GM19372 (cell line): ENCODE measurements around the gene RAB43.
"Not testable (repeated sequence)": the region's sequence is repeated elsewhere in the genome, so short reads cannot be mapped to it uniquely, and the experiment has no call there.

Experiments used
- ATAC-seq: cut with Tn5 transposase; IDR thresholded peaks from one replicate; pipeline ENCODE4 v1.9.1; 2021; ENCODE audit warnings: mild to moderate bottlenecking, low read depth, moderate library complexity; ENCODE audit not compliant: unreplicated experiment

RAB43 gene

DNA sequence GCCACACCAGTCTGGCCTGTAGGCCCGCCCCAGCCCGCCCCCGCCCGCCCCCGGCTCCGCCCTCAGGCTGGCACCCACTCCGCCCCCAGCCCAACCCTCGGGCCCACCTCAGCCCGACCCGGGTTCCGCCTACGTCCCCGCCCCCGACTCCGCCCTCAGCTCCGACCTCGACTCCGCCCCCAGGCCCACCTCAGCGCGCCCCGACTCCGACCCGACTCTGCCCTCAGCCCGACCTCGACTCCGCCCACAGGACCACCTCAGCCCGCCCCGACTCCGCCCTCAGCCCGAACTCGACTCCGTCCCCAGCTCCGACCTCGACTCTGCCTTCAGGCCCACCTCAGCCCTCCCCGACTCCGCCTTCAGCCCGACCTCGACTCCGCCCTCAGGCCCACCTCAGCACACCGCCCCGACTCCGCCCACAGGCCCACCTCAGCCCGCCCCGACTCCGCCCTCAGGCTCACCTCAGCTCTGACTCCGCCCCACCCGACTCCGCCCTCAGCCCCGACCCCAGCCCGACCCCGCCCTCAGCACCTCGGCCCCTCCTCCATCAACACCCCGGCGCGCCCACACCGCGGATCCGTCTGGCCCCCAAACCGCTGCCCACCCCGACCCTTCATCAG lies at the start of gene RAB43:
Gene RAB43 (minus strand): TSS at position 13 of the 620 bp plus-strand sequence. CDS start 315 bp downstream, outside the sequence.
- ATAC-seq = peak; percentile 39

DNA sequence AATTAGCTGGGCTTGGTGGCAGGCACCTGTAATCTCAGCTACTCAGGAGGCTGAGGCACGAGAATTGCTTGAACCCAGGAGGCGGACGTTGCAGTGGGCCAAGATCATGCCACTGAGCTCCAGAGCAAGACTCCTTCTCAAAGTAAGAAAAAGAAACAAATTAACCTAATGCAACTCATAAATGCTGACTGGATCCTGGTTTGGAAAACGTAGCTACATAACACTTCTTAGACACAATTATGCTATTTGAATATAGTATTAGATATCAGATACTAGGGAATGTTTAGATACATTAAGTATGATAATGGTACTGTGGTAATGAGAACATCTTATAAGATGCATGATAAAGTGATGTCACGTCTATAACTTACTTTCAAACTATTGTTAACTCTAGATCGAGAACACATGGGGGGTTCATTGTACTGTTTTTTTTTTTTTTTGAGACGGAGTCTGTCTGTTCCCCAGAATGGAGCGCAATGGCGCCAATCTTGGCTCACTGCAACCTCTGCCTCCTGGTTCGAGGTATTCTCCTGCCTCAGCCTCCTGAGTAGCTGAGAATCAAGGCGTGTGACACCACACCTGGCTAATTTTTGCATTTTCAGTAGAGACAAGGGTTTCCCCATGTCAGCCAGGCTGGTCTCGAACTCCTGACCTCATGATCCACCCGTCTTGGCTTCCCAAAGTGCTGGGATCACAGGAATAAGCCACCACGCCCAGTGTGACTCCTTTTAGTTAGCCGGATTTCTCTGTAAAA lies 45.2 kb upstream of the RAB43 start:
- ATAC-seq = no peak

DNA sequence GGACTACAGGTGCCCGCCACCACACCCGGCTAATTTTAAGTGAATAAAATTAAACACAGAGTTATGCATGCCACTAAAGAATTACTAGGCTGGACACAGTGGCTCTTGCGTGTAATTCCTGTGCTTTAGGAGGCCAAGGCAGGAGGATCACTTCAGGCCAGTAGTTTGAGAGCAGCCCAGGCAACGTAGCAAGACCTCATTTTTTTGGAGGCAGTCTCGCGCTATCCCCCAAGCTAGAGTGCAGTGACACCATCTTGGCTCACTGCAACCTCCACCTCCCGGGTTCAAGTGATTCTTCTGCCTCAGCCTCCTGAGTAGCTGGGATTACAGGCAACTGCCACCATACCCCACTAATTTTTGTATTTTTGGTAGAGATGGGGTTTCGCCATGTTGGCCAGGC lies 44.0 kb upstream of the RAB43 start:
- not testable (repeated sequence) for ATAC-seq

DNA sequence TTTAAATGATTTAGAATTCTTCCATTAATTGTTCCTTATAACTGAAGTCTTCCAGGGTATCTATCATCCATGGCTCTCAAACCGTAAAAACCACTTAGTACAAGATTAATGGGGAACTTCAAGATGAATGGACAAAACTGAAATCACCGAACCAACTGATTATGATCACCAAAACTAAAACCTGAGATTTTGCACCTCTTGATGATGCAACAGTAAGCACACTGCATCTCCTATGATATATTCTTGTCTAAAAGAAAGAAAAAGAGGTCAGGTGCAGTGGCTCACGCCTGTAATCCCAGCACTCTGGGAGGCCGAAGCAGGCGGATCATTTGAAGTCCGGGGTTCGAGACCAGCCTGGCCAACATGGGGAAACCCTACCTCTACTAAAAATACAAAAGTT lies 42.9 kb upstream of the RAB43 start:
- no peak for ATAC-seq

DNA sequence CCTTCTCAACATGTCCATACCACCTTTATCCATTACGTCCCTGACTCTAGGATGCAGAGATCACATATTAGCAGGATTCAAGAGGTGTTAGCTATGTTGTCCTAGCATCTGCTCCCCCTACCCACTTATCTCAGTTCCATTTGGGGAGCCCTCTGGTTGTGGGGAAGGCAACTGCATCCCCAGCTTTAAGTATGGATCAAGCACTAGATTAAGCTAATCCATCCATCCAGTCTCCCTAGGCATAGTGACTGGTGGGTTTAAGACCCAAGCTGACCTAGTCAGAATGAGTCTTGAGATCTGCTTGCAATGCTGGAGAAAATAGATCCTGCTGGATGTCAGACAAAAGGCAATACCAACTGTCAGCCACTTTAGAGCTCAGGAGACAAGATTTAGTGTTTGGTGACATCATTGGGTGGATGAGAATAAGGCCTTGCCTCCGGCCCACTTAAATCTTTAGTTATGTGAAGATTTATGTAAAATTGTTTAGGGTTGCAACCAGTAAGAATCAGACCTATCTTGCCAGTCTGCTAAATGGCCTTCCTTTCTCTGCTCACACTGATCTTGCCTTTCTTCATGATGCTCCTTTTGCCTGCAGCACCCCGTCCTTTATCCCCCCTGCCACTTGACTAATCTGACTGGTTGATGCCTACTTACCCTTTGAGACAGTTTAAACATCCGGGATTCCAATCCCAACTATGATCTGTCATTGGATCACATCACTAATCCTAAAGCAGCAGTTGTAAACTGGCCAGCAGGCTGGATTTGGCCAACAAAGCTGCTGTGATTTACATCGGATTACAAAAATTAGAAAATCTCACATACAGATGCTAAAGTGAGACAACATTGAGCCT lies 41.4 kb upstream of the RAB43 start:
- no peak for ATAC-seq

DNA sequence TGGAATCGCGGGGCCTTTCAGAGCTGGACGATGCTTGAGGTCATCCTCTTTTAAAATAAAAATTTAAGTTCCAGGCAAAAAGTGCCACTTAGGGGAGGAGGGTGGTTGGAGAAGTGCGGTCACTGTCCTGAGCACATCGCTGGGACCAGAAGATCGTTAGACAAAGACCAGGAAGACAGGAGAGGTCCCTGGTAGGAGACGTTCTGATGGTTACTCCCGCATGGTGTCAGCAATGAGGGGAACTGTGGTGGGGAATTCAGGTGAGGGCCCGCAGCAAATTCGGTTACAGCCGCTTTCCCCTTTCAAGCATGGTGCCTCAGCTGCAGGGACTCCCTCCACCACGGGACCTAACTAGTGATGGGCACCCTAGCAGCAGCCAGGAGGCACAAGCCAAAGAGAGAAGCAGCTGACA lies 40.3 kb upstream of the RAB43 start:
- peak; percentile 1 for ATAC-seq

DNA sequence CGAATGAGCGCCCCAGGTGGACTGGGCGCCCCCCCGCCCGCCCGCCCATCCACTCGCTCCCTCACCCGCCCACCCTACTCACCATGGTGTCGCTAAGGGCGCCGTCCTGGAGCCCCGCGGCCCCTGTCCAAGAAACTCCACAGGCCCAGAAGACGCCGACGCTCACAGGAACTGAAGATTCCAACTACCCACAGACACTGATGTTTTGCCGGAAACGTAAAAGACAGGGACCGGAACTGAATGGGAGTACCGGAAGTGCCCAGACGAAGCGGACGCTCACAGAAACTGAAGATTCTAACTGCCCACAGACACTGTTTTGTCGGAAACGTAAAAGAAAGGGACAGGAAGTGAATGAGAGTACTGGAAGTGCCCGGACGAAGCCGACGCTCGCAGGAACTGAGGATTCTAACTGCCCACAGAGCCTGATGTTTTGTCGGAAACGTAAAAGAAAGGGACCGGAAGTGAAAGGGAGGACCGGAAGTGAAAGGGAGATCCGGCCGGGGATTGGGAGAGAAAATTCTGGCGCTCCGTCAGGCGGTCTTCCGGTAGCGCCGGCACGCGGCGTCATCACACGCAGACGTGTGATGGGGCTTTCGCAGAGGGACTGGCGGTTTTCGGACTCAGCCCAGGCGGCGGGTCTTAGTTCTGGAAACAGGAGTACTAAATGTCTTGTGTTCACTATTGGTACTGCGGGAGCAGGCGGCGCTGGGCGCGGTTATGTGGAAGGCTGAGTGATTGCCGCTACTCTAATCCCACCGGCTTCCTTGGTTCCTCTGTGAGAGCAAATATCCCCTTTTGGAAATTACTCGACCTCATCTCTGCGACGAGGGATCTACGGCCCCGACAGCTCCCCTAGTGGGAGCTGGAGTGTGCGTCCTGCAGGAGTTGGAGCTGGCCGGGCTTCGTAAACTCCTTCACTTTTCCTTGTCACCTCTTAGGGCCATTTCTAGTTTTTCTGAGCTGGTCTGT lies 39.6 kb upstream of the RAB43 start, which contains the start of gene ISY1:
Gene ISY1 (minus strand): TSS at position 173 of the 969 bp plus-strand sequence. CDS start 88 bp downstream, at position 85.
- peak; percentile 81 for ATAC-seq

DNA sequence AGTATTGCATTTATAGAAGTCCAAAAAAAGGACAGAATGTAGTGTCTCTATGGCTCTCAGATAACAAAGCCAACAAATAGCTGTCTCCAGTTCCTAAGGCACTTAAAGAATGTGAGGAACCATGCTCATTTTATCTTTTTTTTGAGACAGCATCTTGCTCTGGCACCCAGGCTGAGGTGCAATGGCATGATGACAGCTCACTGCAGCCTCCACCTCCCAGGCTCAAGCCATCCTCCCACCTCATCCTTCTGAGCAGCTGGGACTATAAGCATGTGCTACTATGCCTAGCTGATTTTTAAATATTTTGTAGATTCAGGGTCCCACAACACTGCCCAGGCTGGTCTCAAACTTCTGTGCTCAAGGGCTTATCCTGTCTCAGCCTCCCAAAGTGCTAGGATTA lies 23.2 kb upstream of the RAB43 start:
- ATAC-seq = no peak

DNA sequence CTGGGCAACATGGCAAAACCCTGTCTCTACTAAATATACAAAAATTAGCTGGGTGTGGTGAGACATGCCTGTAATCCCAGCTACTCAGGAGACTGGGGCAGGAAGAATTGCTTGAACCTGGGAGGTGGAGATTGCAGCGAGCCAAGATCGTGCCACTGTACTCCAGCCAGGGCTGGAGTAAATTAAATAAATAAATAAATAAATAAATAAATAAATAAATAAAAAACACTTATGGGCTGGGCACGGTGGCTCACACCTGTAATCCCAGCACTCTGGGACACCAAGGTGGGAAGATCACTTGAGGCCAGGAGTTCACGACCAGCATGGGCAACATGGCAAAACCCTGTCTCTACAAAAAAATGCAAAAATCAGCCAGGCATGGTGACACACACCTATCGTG lies 19.4 kb upstream of the RAB43 start:
- ATAC-seq = not testable (repeated sequence)

DNA sequence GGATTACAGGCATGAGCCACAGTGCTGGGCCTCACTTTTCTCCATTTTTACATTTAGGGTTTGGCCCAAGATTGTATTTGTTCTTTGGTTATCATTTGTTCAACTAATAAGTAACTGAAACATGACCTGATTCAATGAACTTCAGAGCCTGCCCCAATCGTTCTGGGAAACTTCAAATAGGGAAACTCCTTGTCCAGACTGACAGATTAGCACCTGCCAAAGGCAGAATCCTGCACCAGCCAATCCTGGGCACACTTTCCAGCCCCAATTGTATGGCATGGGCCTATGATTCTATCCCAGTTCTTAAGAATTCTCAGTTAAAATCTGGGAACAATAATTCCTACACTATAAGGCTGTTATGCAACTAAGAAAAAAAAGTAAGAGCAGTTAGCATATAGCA lies 18.3 kb upstream of the RAB43 start:
- no peak for ATAC-seq

DNA sequence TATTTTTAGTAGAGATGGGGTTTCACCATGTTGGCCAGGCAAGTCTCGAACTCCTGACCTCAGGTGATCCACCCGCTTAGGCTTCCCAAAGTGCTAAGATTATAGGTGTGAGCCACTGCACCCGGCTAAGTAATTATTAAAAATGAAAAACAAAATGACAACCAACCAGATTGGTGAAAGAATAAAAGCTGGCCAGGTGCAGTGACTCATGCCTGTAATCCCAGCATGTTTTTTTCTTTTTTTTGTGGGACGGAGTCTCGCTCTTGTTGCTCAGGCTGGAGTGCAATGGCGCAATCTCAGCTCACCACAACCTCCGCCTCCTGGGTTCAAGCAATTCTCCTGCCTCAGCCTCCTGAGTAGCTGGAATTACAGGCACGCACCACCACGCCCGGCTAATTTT lies 14.7 kb upstream of the RAB43 start:
- not testable (repeated sequence) for ATAC-seq

DNA sequence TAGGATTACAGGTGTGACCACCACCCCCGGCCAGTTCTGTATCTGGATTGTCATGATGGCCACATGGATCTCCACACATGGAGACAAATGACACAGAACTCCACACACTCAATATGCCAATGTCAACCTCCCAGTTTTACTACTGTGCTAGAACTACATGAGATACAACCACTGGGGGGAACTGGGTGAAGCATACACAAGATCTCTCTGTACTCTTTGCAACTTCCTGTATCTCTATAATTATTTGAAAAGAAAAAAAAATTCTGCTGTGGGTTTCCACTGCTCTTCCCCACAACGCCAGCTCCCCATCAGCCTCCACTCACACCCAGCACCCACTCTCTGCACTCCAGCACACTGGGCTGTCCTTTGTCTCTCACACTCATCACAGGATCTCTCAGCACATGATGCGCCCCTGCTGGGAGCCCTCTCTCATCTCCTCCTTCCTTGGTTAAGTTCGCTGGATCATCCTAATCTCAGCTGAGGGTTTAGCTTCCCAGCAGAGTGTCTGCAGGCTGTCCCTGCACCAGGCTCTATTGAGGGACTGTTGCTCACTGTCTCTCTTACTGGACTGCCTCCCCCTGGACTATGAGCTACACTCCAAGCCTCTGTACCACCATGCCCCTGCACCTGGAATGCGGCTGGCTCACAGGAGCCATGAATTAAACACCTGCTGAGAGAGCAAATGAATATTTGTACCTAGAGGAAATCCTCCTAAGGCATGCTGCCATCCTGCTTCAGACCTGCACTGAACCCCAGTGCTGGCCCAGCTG lies 10.7 kb upstream of the RAB43 start:
- ATAC-seq = no peak

DNA sequence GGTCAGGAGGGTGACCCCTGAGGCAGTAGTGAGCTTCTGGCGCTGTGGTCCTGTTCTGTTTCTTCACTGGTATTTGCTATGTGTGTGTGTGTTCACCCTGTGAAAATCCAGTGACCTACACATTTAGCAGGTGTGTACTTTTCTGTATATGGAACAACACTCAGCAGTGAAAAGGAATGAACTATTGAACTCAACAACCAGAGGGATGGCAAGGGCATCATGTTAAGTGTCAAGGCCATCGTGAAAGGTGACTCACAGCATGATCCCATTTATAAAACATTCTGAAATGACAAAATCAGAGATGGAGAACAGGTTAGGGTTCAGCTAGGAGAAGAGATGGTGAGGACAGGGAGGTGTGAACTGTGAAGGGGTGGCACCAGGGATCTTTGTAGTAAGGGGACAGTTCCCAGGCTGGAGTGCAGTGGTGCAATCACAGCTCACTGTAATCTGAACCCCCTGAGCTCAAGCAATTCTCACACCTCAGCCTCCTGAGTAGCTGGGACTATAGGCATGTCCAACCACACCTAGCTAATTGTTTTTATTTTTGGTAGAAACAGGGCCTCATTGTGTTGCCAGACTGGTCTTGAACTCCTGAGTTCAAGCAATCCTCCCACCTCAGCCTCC lies 10.0 kb upstream of the RAB43 start:
- ATAC-seq = no peak

DNA sequence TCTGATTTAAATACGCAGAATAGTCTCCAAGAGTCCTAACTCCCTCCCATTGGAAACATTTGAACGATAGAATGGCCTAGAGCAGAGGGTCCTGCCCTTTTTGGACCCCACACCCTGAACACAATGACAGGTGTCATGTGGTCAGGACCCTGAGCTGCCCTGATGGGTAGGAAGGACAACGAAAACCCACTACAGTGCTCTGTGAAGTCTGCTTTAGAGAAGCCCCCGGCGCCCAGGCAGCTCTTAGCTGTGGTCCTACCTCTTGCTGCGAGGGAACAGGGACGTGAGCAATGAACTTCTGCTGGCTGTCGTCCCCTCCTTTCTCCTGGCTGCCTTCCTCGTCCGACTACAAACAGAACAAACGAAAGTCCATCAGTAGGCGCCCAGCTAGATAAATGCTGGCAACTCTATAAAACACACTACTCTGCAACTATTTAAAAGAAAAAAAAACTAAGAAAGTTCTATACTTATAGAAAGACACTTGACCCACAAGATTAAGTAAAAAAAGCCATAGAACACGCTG lies 8.7 kb upstream of the RAB43 start:
- no peak for ATAC-seq

DNA sequence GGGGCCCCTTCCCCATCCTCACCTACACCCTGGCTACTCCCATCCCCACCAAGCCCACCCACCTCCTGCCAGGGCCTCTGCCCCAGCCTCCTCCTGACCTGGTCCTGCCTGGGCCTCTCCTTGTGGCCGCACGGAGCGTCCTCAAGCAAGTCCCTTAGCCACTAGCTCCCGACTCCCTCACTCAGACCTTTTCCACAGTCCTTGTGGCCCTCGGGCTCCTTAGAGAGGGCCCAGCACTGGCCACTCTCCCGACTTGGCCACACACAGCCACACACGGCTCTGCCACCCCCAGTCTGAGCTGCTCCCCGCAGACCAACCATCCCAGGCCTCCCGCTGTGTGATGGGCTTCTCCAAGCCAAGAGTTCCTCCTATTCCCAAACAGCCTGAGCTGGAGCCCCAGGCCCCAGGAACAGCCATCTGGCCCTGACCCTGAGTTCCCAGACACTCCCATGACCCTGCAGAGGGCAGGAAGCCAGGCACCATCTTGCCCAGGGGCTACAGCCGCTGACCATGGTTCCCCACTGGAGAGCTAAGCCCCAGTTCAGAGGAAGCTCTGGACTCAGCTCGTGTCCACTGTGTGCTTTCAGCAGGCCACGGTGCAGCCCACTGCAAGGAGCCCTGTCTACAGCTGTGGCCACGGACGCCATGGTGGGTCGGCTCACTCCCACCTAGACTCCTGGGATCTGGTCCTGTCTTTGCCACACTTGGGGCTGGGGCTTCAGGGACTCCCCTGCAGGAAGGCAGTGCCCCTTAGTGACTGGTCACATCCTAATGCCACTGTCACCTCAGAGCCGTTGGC lies 7.0 kb upstream of the RAB43 start:
- ATAC-seq = no peak

DNA sequence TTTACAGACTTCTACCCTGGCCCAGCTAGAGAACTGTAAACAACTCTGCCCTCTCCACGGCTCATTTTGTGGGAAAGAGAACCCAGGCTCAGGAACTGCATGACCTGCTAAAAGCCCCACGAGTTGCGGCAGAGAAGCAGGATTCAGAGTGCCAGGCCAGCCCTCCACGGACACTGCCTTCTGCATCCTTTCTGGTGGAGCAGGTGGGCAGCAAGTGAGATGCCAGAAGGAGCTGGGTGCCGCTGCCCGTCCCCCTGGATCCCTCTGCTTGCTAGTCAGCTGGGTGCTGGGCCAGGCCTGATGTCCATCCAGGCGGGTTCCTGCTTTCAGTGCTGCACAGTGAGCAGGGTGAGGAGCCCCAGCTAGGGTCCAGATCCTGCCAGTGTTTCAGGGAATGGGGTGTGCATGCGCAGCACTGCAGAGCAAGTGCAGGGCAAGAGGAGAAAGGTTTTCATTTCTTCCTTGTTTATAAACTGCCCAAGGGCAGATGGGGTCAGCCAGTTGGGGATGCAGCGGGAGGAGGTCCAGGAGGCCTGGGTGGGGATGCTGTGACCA lies 5.2 kb upstream of the RAB43 start:
- ATAC-seq = no peak

DNA sequence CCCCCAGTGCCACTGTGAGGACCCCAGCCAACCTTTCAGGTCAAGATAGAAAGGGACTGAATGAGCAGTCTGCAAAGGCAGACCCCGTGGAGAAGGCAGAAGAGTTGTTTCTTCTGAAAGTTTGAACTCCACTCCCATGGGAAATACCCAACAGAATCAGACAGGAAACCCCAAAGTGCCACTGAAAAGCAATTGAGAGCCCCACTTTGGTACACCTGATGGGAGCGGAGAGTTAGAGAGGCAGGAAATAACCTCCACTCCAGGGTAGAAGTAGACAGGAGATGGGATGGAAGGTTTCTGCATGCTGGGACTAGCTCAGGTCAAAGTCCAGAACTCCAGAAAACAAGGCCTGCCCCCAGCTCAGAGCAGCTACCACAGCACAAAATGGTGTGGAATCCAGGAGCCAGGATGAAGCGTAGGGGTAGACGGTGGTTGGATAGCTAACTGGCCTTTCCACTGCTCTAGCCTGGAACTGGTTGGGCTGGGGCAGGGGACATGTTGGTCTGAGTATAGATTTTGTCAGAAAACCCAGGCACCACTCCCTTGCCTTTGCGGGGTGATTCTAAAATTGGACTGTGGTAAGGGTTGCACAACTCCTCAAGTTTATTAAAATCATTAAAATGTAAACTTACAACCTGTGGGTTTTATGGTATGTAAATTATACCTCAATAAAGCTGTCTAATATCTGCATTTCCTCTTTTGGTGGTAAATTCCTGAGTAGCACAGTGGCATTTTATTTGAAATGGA lies 1.9 kb upstream of the RAB43 start:
- no peak for ATAC-seq
